ENCODE measurements around the gene TMEM164. TPM values are rescaled to one million over a fixed set of nuclear protein-coding genes. Genes with fewer than 3 reads are reported as not detected.

TMEM164 gene
- total RNA-seq, 1 experiment from 2014 or later, result 26.2 TPM

GRCh38 chrX:110001740-110002299, 1.1 kb upstream of the TMEM164 start:
- H3K9me3 ChIP-seq, result no peaks in the 10 kb centered on the region
- no TSS peak for BruUV-seq (replicated peaks)
- no peak for DNase-seq
- ChIA-PET POLR2A (no interaction called here), CTCF (interaction anchor here (0.7 kb wide), 1 partner anchor 11 kb away, joined by 8 read pairs; no protein-coding TSS in a partner anchor)
- H3K36me3 ChIP-seq (ENCODE audit: control insufficient read depth, insufficient read depth, low read length), result no peaks in the 10 kb centered on the region
- peaks cover 7% of the 10 kb centered on the region for H3K4me1 Mint-ChIP-seq (ENCODE audit: low read depth, unreplicated experiment)
- no peak for TF ChIP-seq CTCF (IDR thresholded peaks at IDR 0.05; ENCODE audit: insufficient read depth in 1 of 2, low read depth in 1 of 2, low read length in 1 of 2, severe bottlenecking in 1 of 2, unreplicated experiment in 1 of 2)
- no peaks in the 10 kb centered on the region for H3K4me1 ChIP-seq
- no peaks in the 10 kb centered on the region for H3K9me3 Mint-ChIP-seq (ENCODE audit: unreplicated experiment)
- peak overlapping the region; percentile 42 for H3K27ac Mint-ChIP-seq (ENCODE audit: unreplicated experiment)
- H3K27me3 Mint-ChIP-seq (ENCODE audit: insufficient read depth, unreplicated experiment), result no peaks in the 10 kb centered on the region
- H3K27me3 ChIP-seq (replicated peaks; ENCODE audit: control insufficient read depth, insufficient read depth, low read length), result no peaks in the 10 kb centered on the region
- H3K4me3 ChIP-seq (ENCODE audit: low read depth, low read length), result peak overlapping the region; percentile 77
- H3K4me3 Mint-ChIP-seq (ENCODE audit: unreplicated experiment), result peak overlapping the region; percentile 97
- H3K36me3 Mint-ChIP-seq (ENCODE audit: insufficient read depth, unreplicated experiment), result no peaks in the 10 kb centered on the region
- intact Hi-C loops (cut with micrococcal nuclease; ENCODE audit: unreplicated experiment), result loop anchor here (1.0 to 5.0 kb wide), 3 partner anchors 35 to 121 kb away; no protein-coding TSS in a partner anchor

GRCh38 chrX:110003167-110004156, 548 bp downstream of the TMEM164 start:
- no peaks in the 10 kb centered on the region for H3K36me3 ChIP-seq (ENCODE audit: control insufficient read depth, insufficient read depth, low read length)
- H3K4me1 ChIP-seq, result no peaks in the 10 kb centered on the region
- intact Hi-C loops (cut with micrococcal nuclease; ENCODE audit: unreplicated experiment), result loop anchor here (2.0 to 5.0 kb wide), 2 partner anchors 33 to 91 kb away; no protein-coding TSS in a partner anchor
- H3K27me3 ChIP-seq (replicated peaks; ENCODE audit: control insufficient read depth, insufficient read depth, low read length), result no peaks in the 10 kb centered on the region
- ChIA-PET CTCF (no interaction called here), POLR2A (no interaction called here)
- H3K36me3 Mint-ChIP-seq (ENCODE audit: insufficient read depth, unreplicated experiment), result no peaks in the 10 kb centered on the region
- no peaks in the 10 kb centered on the region for H3K27me3 Mint-ChIP-seq (ENCODE audit: insufficient read depth, unreplicated experiment)
- no peak for TF ChIP-seq CTCF (IDR thresholded peaks at IDR 0.05; ENCODE audit: insufficient read depth in 1 of 2, low read depth in 1 of 2, low read length in 1 of 2, severe bottlenecking in 1 of 2, unreplicated experiment in 1 of 2)
- no peaks in the 10 kb centered on the region for H3K4me1 Mint-ChIP-seq (ENCODE audit: low read depth, unreplicated experiment)
- no peaks in the 10 kb centered on the region for H3K9me3 Mint-ChIP-seq (ENCODE audit: unreplicated experiment)
- no peak for DNase-seq
- peak overlapping the region; percentile 97 for H3K4me3 Mint-ChIP-seq (ENCODE audit: unreplicated experiment)
- H3K27ac Mint-ChIP-seq (ENCODE audit: unreplicated experiment), result peak overlapping the region; percentile 84
- peak overlapping the region; percentile 77 for H3K4me3 ChIP-seq (ENCODE audit: low read depth, low read length)
- H3K9me3 ChIP-seq, result no peaks in the 10 kb centered on the region
- no TSS peak for BruUV-seq (replicated peaks)

GRCh38 chrX:110004215-110004614, 1.3 kb downstream of the TMEM164 start:
- H3K4me3 Mint-ChIP-seq (ENCODE audit: unreplicated experiment), result peak overlapping the region; percentile 3
- Histone ChIP-seq H3K36me3 (ENCODE audit: control insufficient read depth, insufficient read depth, low read length) (no peaks in the 10 kb centered on the region), H3K9me3 (no peaks in the 10 kb centered on the region), H3K27me3 (replicated peaks; ENCODE audit: control insufficient read depth, insufficient read depth, low read length) (no peaks in the 10 kb centered on the region), H3K4me1 (no peaks in the 10 kb centered on the region), H3K4me3 (ENCODE audit: low read depth, low read length) (no peak overlapping the region)
- H3K9me3 Mint-ChIP-seq (ENCODE audit: unreplicated experiment), result no peaks in the 10 kb centered on the region
- intact Hi-C loops (cut with micrococcal nuclease; ENCODE audit: unreplicated experiment), result loop anchor here (5.0 kb wide), 1 partner anchor 92 kb away; no protein-coding TSS in a partner anchor
- TF ChIP-seq CTCF (IDR thresholded peaks at IDR 0.05; ENCODE audit: insufficient read depth in 1 of 2, low read depth in 1 of 2, low read length in 1 of 2, severe bottlenecking in 1 of 2, unreplicated experiment in 1 of 2), result no peak
- DNase-seq, result peak in 1 of 2 experiments; percentile 3
- H3K27ac Mint-ChIP-seq (ENCODE audit: unreplicated experiment), result no peak overlapping the region
- H3K4me1 Mint-ChIP-seq (ENCODE audit: low read depth, unreplicated experiment), result no peaks in the 10 kb centered on the region
- ChIA-PET POLR2A (no interaction called here), CTCF (no interaction called here)
- H3K27me3 Mint-ChIP-seq (ENCODE audit: insufficient read depth, unreplicated experiment), result no peaks in the 10 kb centered on the region
- H3K36me3 Mint-ChIP-seq (ENCODE audit: insufficient read depth, unreplicated experiment), result no peaks in the 10 kb centered on the region
- no TSS peak for BruUV-seq (replicated peaks)
